Gastroesophageal sphincter (tissue), 4 donors: ENCODE data around the gene MYO1D. TPM values are rescaled to one million over a fixed set of nuclear protein-coding genes. Genes with fewer than 3 reads are reported as not detected.
"Not testable (repeated sequence)": the region's sequence is repeated elsewhere in the genome, so short reads cannot be mapped to it uniquely, and the experiment has no call there.

Source experiments
- ATAC-seq: fragments of 150-250 bp; one replicate; pipeline ENCODE4 v1.9.1; 2016; ENCODE audit warnings: mild to moderate bottlenecking, moderate library complexity
- H3K27ac ChIP-seq, 4 donors: fragments of 200-600 bp; sonication (generic) in 3 of 4; 1 replicate in 3 of 4; 2 replicates in 1 of 4; pipeline ENCODE4 v1.5.1; 2016 to 2019
- H3K27me3 ChIP-seq: fragments of 200-600 bp; sonication (generic); one replicate; pipeline ENCODE4 v1.5.1; 2019
- H3K36me3 ChIP-seq, 2 donors: fragments of 200-600 bp; sonication (generic); one replicate each; pipeline ENCODE4 v1.5.1; 2019; ENCODE audit warnings: control low read depth in 1 of 2
- H3K4me1 ChIP-seq, 3 donors: fragments of 200-600 bp; sonication (generic); 1 replicate in 2 of 3; 2 replicates in 1 of 3; pipeline ENCODE4 v1.5.1; 2016 to 2019; ENCODE audit warnings: control low read depth in 2 of 3
- H3K4me3 ChIP-seq, 2 donors: fragments of 200-600 bp; sonication (generic); one replicate each; pipeline ENCODE4 v1.5.1; 2019; ENCODE audit warnings: mild to moderate bottlenecking in 1 of 2, moderate library complexity in 1 of 2
- H3K9me3 ChIP-seq, 3 donors: fragments of 200-600 bp; sonication (generic); one replicate each; pipeline ENCODE4 v1.5.1; 2017 to 2019; ENCODE audit warnings: control low read depth in 2 of 3
- CTCF ChIP-seq, 4 experiments: fragments of 200-600 bp in 2 of 4; fragments of 450-650 bp in 2 of 4; sonication (generic) in 1 of 4; IDR thresholded peaks; one replicate each; pipeline ENCODE4 v1.5.1; 2017 to 2019; ENCODE audit warnings: antibody characterized with exemption in 4 of 4, mild to moderate bottlenecking in 2 of 4, moderate library complexity in 2 of 4
- EP300 ChIP-seq: sonication (generic); formaldehyde crosslinking; IDR thresholded peaks from one replicate; pipeline ENCODE4 v1.6.1; 2017; ENCODE audit warnings: antibody characterized with exemption, mild to moderate bottlenecking
- POLR2A ChIP-seq, 2 donors: fragments of 450-650 bp; IDR thresholded peaks; one replicate each; pipeline ENCODE4 v1.6.1; 2017; ENCODE audit warnings: antibody characterized with exemption in 2 of 2, mild to moderate bottlenecking in 2 of 2, moderate library complexity in 1 of 2
- POLR2AphosphoS5 ChIP-seq: sonication (generic); formaldehyde crosslinking; IDR thresholded peaks from one replicate; pipeline ENCODE4 v1.6.1; 2017; ENCODE audit warnings: antibody characterized with exemption
- WGBS, 2 donors: methylation state at CpG; one replicate each; pipeline ENCODE4 v1.1.5; 2018; ENCODE audit warnings: low coverage in 1 of 2; 5-methylcytosine and 5-hydroxymethylcytosine counted together
- total RNA-seq, 4 donors: library from RNA; depleted of rRNA; stranded (reverse); fragments of >200 nt; gene quantifications; one replicate each; pipeline ENCODE4 v1.1.0, GENCODE V29; 2016

Gene MYO1D
- total RNA-seq, 4 donors from 2014 or later = 28.2 to 63.5 (median 47.2) TPM

- WGBS, 2 donors = 58 to 81% methylated on average over 1 to 2 of the region's 2 CpGs
- Histone ChIP-seq H3K9me3 (no peaks in the 10 kb centered on the region), H3K36me3 (no peaks in the 10 kb centered on the region), H3K4me3 (no peak overlapping the region), H3K27ac (no peak overlapping the region), H3K4me1 (no peaks in the 10 kb centered on the region), H3K27me3 (peaks cover 16% of the 10 kb centered on the region)
- TF ChIP-seq EP300 (no peak), CTCF (IDR thresholded peaks at IDR 0.05) (no peak), POLR2AphosphoS5 (no peak)
- ATAC-seq = no peak
Observed at GRCh38 chr17:32896647-32897258, 19.8 kb upstream of the MYO1D start.

GRCh38 chr17:32894245-32894644, 17.3 kb upstream of the MYO1D start:
- Histone ChIP-seq H3K4me3 (no peak overlapping the region), H3K27ac (no peak overlapping the region), H3K4me1 (no peaks in the 10 kb centered on the region), H3K9me3 (no peaks in the 10 kb centered on the region), H3K27me3 (peaks cover 10% of the 10 kb centered on the region), H3K36me3 (no peaks in the 10 kb centered on the region)
- 45 to 72% methylated on average over 4 of the region's 4 CpGs for WGBS, 2 donors
- TF ChIP-seq POLR2AphosphoS5 (no peak), EP300 (no peak), POLR2A (IDR thresholded peaks at IDR 0.05) (no peak), CTCF (IDR thresholded peaks at IDR 0.05) (no peak)
- ATAC-seq = no peak

GRCh38 chr17:32887410-32887809, 10.5 kb upstream of the MYO1D start:
- H3K27ac ChIP-seq, ATAC-seq, H3K36me3 ChIP-seq, H3K27me3 ChIP-seq, H3K4me1 ChIP-seq, H3K9me3 ChIP-seq, H3K4me3 ChIP-seq: not testable (repeated sequence)
- no CpG with 5 or more reads among the region's 14 CpGs for WGBS, 2 donors

GRCh38 chr17:32886951-32887350, 10.0 kb upstream of the MYO1D start:
- not testable (repeated sequence) for ATAC-seq, H3K4me3 ChIP-seq, H3K27me3 ChIP-seq, H3K27ac ChIP-seq, H3K36me3 ChIP-seq, H3K9me3 ChIP-seq, H3K4me1 ChIP-seq
- WGBS, 2 donors = 81% methylated on average over 3 of the region's 16 CpGs; no CpG with 5 or more reads in 1 of the 2 donors

GRCh38 chr17:32882734-32883133, 5.8 kb upstream of the MYO1D start:
- Histone ChIP-seq H3K27me3 (peaks cover 10% of the 10 kb centered on the region), H3K4me3 (no peak overlapping the region), H3K27ac (no peak overlapping the region), H3K9me3 (no peaks in the 10 kb centered on the region), H3K36me3 (no peaks in the 10 kb centered on the region), H3K4me1 (peaks cover 0 to 8% (median under 1%) of the 10 kb centered on the region in 3 donors)
- TF ChIP-seq EP300 (no peak), CTCF (IDR thresholded peaks at IDR 0.05) (no peak), POLR2AphosphoS5 (no peak), POLR2A (IDR thresholded peaks at IDR 0.05) (no peak)
- 63 to 74% methylated on average over 2 to 3 of the region's 4 CpGs for WGBS, 2 donors
- ATAC-seq = no peak

GRCh38 chr17:32882029-32882428, 5.1 kb upstream of the MYO1D start:
- H3K9me3 ChIP-seq = no peaks in the 10 kb centered on the region
- H3K27ac ChIP-seq = no peak overlapping the region
- no peaks in the 10 kb centered on the region for H3K36me3 ChIP-seq
- TF ChIP-seq POLR2AphosphoS5 = no peak
- TF ChIP-seq CTCF (IDR thresholded peaks at IDR 0.05) = no peak
- no peak for TF ChIP-seq POLR2A (IDR thresholded peaks at IDR 0.05)
- no peak for TF ChIP-seq EP300
- H3K4me3 ChIP-seq = no peak overlapping the region
- ATAC-seq = no peak
- H3K4me1 ChIP-seq = peaks cover 0 to 14% (median 6%) of the 10 kb centered on the region in 3 donors
- WGBS, 2 donors = 50 to 71% methylated on average over 5 to 6 of the region's 6 CpGs
- H3K27me3 ChIP-seq = peaks cover 10% of the 10 kb centered on the region
